ENCODE results near the gene SCFD2.
A peak's percentile ranks its signal among the peaks of the same experiment; 100 is the strongest.

- TF ChIP-seq, protein P1, sequence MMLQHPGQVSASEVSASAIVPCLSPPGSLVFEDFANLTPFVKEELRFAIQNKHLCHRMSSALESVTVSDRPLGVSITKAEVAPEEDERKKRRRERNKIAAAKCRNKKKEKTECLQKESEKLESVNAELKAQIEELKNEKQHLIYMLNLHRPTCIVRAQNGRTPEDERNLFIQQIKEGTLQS (IDR thresholded peaks at IDR 0.05) = no peak
- no peak for TF ChIP-seq SP1 (IDR thresholded peaks at IDR 0.05)
- peak; percentile 62 for TF ChIP-seq CTCF (IDR thresholded peaks at IDR 0.05; ENCODE audit: low read depth, low read length, missing input control)
- TF ChIP-seq EGR1 (IDR thresholded peaks at IDR 0.05; ENCODE audit: low read depth in 2 of 2) = no peak
Observed at GRCh38 chr4:52911684-52912294, 454.1 kb downstream of the SCFD2 start.
